Tibial nerve (tissue), 4 donors: ENCODE results near the gene ADK. TPM values are rescaled to one million over a fixed set of nuclear protein-coding genes. Genes with fewer than 3 reads are reported as not detected.

Experiments
- DNase-seq, 2 donors: peaks; one replicate each; pipeline ENCODE4 v3.0.0-alpha.2; 2019; ENCODE audit warnings: low spot score in 2 of 2
- H3K27ac ChIP-seq, 4 donors: fragments of 200-600 bp; sonication (generic) in 3 of 4; one replicate each; pipeline ENCODE4 v1.5.1; 2017 to 2019; ENCODE audit warnings: mild to moderate bottlenecking in 1 of 4
- H3K27me3 ChIP-seq, 2 donors: fragments of 200-600 bp; sonication (generic) in 1 of 2; one replicate each; pipeline versions ENCODE4 v1.5.1 to v1.6.0; 2017 to 2019
- H3K36me3 ChIP-seq, 3 donors: fragments of 200-600 bp; sonication (generic); one replicate each; pipeline ENCODE4 v1.5.1; 2018 to 2019
- H3K4me1 ChIP-seq, 4 donors: fragments of 200-600 bp; sonication (generic) in 3 of 4; one replicate each; pipeline ENCODE4 v1.5.1; 2017 to 2019
- H3K4me3 ChIP-seq, 4 donors: fragments of 200-600 bp; sonication (generic) in 3 of 4; one replicate each; pipeline ENCODE4 v1.5.1; 2017 to 2019; ENCODE audit warnings: mild to moderate bottlenecking in 1 of 4, moderate library complexity in 1 of 4
- H3K9me3 ChIP-seq, 4 donors: fragments of 200-600 bp; sonication (generic) in 3 of 4; one replicate each; pipeline ENCODE4 v1.5.1; 2017 to 2019
- EP300 ChIP-seq, 2 donors: sonication (generic); formaldehyde crosslinking; IDR thresholded peaks; one replicate each; pipeline ENCODE4 v1.6.1; 2017; ENCODE audit warnings: antibody characterized with exemption in 2 of 2, mild to moderate bottlenecking in 1 of 2
- POLR2A ChIP-seq, 2 donors: fragments of 450-650 bp; IDR thresholded peaks; one replicate each; pipeline ENCODE4 v1.6.1; 2017; ENCODE audit warnings: antibody characterized with exemption in 2 of 2, mild to moderate bottlenecking in 2 of 2, moderate library complexity in 2 of 2
- WGBS, 2 donors: methylation state at CpG; one replicate each; pipeline ENCODE4 v1.1.5; 2018; 5-methylcytosine and 5-hydroxymethylcytosine counted together
- total RNA-seq, 4 donors: library from RNA; depleted of rRNA; stranded (reverse); fragments of >200 nt; gene quantifications; one replicate each; pipeline ENCODE4 v1.1.0, GENCODE V29; 2016
- TF ChIP-seq, protein P1 (sequence below), 5 experiments: fragments of 200-600 bp in 3 of 5; fragments of 450-650 bp in 2 of 5; sonication (generic) in 3 of 5; IDR thresholded peaks; one replicate each; pipeline ENCODE4 v1.5.1; 2016 to 2019; ENCODE audit warnings: antibody characterized with exemption in 5 of 5, mild to moderate bottlenecking in 3 of 5, moderate library complexity in 2 of 5

The ADK gene
- total RNA-seq, 4 donors from 2014 or later, result 28.2 to 50.9 (median 34.0) TPM

DNA sequence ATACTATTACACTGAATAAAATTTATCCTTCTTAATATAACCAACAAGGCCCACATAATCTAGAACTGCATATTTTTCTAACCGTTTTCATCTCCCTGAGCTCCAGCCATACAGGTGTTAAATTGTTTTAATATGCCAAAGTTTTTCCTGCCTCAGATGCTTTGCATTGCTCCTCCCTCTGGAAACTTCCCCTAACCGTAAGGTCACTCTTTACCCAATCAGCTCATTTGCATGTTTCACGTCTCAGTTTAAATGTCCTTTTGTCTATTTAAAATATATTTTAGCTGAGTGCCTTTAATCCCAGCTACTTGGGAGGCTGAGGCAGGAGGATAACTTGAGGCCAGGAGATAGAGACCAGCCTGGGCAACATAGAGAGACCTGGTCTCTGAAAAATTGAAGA is 228.5 kb downstream of the ADK start:
- H3K27me3 ChIP-seq, result no peaks in the 10 kb centered on the region
- 80 to 81% methylated on average over 3 of the region's 3 CpGs for WGBS, 2 donors
- H3K27ac ChIP-seq, result no peak overlapping the region
- no peaks in the 10 kb centered on the region for H3K36me3 ChIP-seq
- DNase-seq, result no peak
- H3K4me1 ChIP-seq, result no peaks in the 10 kb centered on the region
- H3K9me3 ChIP-seq, result no peaks in the 10 kb centered on the region
- H3K4me3 ChIP-seq, result no peak overlapping the region
- TF ChIP-seq, protein P1, sequence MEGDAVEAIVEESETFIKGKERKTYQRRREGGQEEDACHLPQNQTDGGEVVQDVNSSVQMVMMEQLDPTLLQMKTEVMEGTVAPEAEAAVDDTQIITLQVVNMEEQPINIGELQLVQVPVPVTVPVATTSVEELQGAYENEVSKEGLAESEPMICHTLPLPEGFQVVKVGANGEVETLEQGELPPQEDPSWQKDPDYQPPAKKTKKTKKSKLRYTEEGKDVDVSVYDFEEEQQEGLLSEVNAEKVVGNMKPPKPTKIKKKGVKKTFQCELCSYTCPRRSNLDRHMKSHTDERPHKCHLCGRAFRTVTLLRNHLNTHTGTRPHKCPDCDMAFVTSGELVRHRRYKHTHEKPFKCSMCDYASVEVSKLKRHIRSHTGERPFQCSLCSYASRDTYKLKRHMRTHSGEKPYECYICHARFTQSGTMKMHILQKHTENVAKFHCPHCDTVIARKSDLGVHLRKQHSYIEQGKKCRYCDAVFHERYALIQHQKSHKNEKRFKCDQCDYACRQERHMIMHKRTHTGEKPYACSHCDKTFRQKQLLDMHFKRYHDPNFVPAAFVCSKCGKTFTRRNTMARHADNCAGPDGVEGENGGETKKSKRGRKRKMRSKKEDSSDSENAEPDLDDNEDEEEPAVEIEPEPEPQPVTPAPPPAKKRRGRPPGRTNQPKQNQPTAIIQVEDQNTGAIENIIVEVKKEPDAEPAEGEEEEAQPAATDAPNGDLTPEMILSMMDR (IDR thresholded peaks at IDR 0.05), result no peak
- TF ChIP-seq POLR2A (IDR thresholded peaks at IDR 0.05), result no peak

DNA sequence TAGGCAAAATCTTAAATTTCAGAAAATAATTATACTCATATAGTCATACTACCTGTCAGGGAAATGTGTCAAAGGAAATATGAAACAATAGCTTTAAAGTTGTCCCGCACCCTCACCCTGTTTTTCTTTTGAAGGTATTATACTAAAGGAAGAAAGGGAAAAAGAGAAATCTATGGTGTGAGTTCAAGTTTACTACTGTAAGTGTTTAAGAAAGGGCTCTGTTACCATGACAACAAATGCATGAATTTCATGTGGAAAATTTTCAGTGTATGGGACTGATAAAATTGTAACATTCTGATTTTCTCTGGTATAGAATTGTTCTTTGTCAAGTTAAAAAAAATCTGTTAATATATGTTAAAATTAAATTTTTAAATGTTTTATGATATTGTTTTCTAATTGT is 229.8 kb downstream of the ADK start:
- Histone ChIP-seq H3K27me3 (no peaks in the 10 kb centered on the region), H3K9me3 (no peaks in the 10 kb centered on the region), H3K4me1 (no peaks in the 10 kb centered on the region), H3K4me3 (no peak overlapping the region), H3K36me3 (no peaks in the 10 kb centered on the region), H3K27ac (no peak overlapping the region)
- WGBS, 2 donors, result 92 to 94% methylated on average over 1 of the region's 1 CpG
- TF ChIP-seq EP300 (IDR thresholded peaks at IDR 0.05), result no peak
- TF ChIP-seq, protein P1 (IDR thresholded peaks at IDR 0.05), result no peak
- no peak for TF ChIP-seq POLR2A (IDR thresholded peaks at IDR 0.05)
- DNase-seq, result no peak

DNA sequence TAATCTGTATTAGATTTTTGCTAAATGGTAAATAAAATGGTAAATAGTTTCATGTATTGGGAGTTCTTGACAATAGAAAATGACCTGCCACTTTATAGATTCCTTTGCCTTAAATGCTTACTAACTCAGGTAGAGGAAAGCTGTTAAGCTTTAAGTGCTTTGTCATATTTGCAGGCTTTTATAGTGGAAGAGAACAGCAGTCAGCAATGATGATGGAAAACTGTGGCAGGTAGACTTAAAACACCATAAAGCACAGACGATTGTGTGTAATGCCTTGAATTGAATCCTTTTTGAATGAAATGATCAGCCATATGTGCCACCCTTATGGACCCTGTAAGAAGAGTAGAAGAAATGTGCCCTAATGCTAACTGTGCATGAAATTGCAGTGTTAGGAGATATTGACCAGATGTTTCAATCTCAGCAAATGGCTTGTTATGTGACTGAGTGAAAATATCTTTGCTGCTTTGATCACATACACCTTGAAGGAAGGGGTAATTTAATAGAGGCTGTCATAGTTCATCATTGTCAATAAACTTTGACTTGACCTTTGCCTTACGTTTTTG is 230.4 kb downstream of the ADK start:
- Histone ChIP-seq H3K9me3 (no peaks in the 10 kb centered on the region), H3K27ac (no peak overlapping the region), H3K4me3 (no peak overlapping the region), H3K27me3 (no peaks in the 10 kb centered on the region), H3K36me3 (no peaks in the 10 kb centered on the region), H3K4me1 (no peaks in the 10 kb centered on the region)
- 75 to 77% methylated on average over 2 of the region's 2 CpGs for WGBS, 2 donors
- DNase-seq, result no peak
- TF ChIP-seq, protein P1 (IDR thresholded peaks at IDR 0.05), result no peak
- TF ChIP-seq POLR2A (IDR thresholded peaks at IDR 0.05), result no peak
- no peak for TF ChIP-seq EP300 (IDR thresholded peaks at IDR 0.05)

DNA sequence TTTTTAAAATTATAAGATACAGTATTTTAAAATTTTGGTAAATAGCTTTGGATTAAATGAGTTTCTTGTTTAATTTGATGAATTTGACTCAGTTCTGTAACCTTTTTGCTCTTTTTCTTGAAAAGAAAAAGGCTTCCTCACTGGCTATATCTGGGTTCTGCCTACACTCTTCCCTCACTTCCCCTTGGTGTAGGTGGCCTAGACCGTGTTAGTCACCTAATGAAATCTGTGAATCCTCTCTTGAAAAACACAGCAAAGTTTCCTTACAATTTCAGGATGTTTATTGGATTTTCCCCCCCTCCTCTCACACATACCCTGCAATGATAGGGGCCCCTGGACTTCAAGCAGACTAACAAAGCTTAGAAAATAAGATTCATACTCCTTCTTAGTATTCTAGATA is 231.6 kb downstream of the ADK start:
- 69 to 72% methylated on average over 1 of the region's 1 CpG for WGBS, 2 donors
- Histone ChIP-seq H3K27me3 (no peaks in the 10 kb centered on the region), H3K4me1 (no peaks in the 10 kb centered on the region), H3K9me3 (no peaks in the 10 kb centered on the region), H3K36me3 (no peaks in the 10 kb centered on the region), H3K4me3 (no peak overlapping the region), H3K27ac (no peak overlapping the region)
- TF ChIP-seq, protein P1 (IDR thresholded peaks at IDR 0.05), result no peak
- TF ChIP-seq EP300 (IDR thresholded peaks at IDR 0.05), result no peak
- no peak for TF ChIP-seq POLR2A (IDR thresholded peaks at IDR 0.05)
- no peak for DNase-seq

DNA sequence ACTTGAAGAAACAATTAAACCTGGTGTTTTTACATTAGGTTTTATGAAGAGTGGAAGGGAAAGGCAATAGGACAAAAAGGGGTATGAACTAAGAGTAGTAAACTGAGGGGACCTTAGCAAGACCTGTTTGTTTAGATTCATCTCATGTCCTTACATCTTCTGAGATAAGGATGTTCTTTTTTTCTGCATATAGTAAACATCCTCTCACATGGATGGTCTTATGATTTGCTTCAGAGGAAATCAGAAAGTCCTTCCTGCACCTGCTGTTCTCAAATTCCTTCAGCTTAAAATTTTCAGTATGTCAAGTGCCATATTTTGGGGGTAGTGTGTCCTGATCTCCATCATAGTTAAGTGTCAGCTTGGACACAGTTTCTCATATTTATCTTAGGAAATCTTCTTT is 232.6 kb downstream of the ADK start:
- TF ChIP-seq, protein P1 (IDR thresholded peaks at IDR 0.05), result no peak
- TF ChIP-seq POLR2A (IDR thresholded peaks at IDR 0.05) (no peak), EP300 (IDR thresholded peaks at IDR 0.05) (no peak)
- Histone ChIP-seq H3K27me3 (no peaks in the 10 kb centered on the region), H3K4me1 (no peaks in the 10 kb centered on the region), H3K36me3 (no peaks in the 10 kb centered on the region), H3K9me3 (no peaks in the 10 kb centered on the region), H3K27ac (no peak overlapping the region), H3K4me3 (no peak overlapping the region)
- DNase-seq, result no peak
